ENCODE data around the gene FIBCD1.

DNA sequence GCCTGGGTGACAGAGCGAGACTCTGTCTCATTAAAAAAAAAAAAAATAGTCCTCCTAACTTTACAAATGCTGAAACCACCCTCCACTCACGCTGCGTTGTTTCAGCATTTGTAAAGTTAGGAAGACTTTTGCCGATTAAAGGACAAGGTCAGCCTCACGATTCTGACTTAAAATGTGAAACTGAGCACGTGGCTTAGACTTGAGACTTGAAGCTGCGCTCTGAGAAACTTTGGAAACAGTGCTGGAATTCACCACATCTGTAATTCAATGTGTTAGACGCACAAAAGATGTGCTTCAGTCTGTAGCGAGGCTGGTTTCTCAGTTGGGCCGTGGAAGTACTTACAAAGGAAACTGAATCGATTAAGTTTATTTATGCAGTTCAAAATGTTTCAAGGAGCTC, 44.9 kb upstream of the FIBCD1 start:
- TF ChIP-seq GATA2 (IDR thresholded peaks at IDR 0.05; ENCODE audit: low read depth, low read length) (no peak), GATA3 (IDR thresholded peaks at IDR 0.05; ENCODE audit: low read depth, low read length) (no peak)
